H1 (cell line): ENCODE data around the gene PLEKHM3. TPM values are rescaled to one million over a fixed set of nuclear protein-coding genes. Genes with fewer than 3 reads are reported as not detected.

Experiments used
- CTCF ChIA-PET: fragments of 300-600 bp; sonication (Branson Sonifier 250); formaldehyde crosslinking; loops from one replicate; lab custom pipeline; 2021; ENCODE audit not compliant: partially characterized antibody; lab: Charles Lee
- POLR2A ChIA-PET: fragments of 300-600 bp; sonication (Branson Sonifier 250); formaldehyde crosslinking; loops from one replicate; lab custom pipeline; 2021; ENCODE audit warnings: inconsistent platforms; ENCODE audit not compliant: partially characterized antibody; lab: Charles Lee
- DNase-seq, 2 experiments: peaks; one replicate each; pipeline versions ENCODE4 v3.0.0 to v3.0.0-alpha.2; 2010 to 2022; ENCODE audit warnings: low spot score in 2 of 2, low read depth in 1 of 2, mixed read lengths in 1 of 2
- FAIRE-seq: peaks from 2 replicates; lab custom pipeline; 2011; peaks lifted over from hg19 to GRCh38; lab: Jason Lieb, UNC
- H2AFZ ChIP-seq: 2 replicates; pipeline ENCODE4 v1.8.1; 2012; ENCODE audit warnings: low read length, inconsistent platforms
- H2AK5ac ChIP-seq: 2 replicates; pipeline ENCODE4 v1.6.1; 2013; ENCODE audit warnings: low read depth, low read length
- H2BK120ac ChIP-seq: replicated peaks from 2 replicates; pipeline ENCODE3; 2013; ENCODE audit warnings: low read depth, low read length, inconsistent platforms
- H2BK12ac ChIP-seq: 2 replicates; pipeline ENCODE4 v1.6.1; 2013; ENCODE audit warnings: low read depth, low read length
- H2BK15ac ChIP-seq: 2 replicates; pipeline ENCODE4 v1.6.1; 2013; ENCODE audit warnings: low read length
- H2BK20ac ChIP-seq: 2 replicates; pipeline ENCODE4 v1.6.1; 2013; ENCODE audit warnings: low read length
- H2BK5ac ChIP-seq: 2 replicates; pipeline ENCODE4 v1.6.1; 2013; ENCODE audit warnings: low read depth, low read length
- H3K14ac ChIP-seq: 2 replicates; pipeline ENCODE4 v1.6.1; 2013; ENCODE audit warnings: inconsistent platforms; ENCODE audit not compliant: insufficient read length
- H3K18ac ChIP-seq: 2 replicates; pipeline ENCODE4 v1.6.1; 2013; ENCODE audit warnings: low read length; ENCODE audit errors: extremely low read depth
- H3K23ac ChIP-seq: 2 replicates; pipeline ENCODE4 v1.6.1; 2013; ENCODE audit warnings: inconsistent platforms; ENCODE audit not compliant: insufficient read length
- H3K23me2 ChIP-seq: 2 replicates; pipeline ENCODE4 v1.6.1; 2013; ENCODE audit warnings: low read depth, low read length
- H3K27ac ChIP-seq: 2 replicates; pipeline ENCODE4 v1.6.1; 2011; ENCODE audit warnings: low read depth, low read length, inconsistent platforms
- H3K27me3 ChIP-seq, 4 experiments: replicated peaks in 1 of 4; 1 replicate in 1 of 4; 2 replicates in 3 of 4; pipeline versions ENCODE4 v1.6.1 to v1.8.1; 2011 to 2013; ENCODE audit warnings: low read length in 3 of 4, mild to moderate bottlenecking in 3 of 4, inconsistent platforms in 2 of 4, mixed read lengths in 2 of 4, moderate library complexity in 1 of 4; ENCODE audit not compliant: control insufficient read depth in 3 of 4, insufficient read depth in 3 of 4; ENCODE audit errors: extremely low read depth in 1 of 4
- H3K36me3 ChIP-seq, 4 experiments: 2 replicates each; pipeline versions ENCODE4 v1.6.1 to v1.8.1; 2011 to 2013; ENCODE audit warnings: mild to moderate bottlenecking in 4 of 4, low read length in 3 of 4, moderate library complexity in 2 of 4, control low read depth in 1 of 4, inconsistent platforms in 1 of 4; ENCODE audit not compliant: insufficient read depth in 4 of 4, control insufficient read depth in 2 of 4
- H3K4ac ChIP-seq: replicated peaks from 2 replicates; pipeline ENCODE3; 2013; ENCODE audit warnings: low read length, low read depth, mixed read lengths, inconsistent platforms; ENCODE audit not compliant: insufficient read length
- H3K4me1 ChIP-seq, 4 experiments: replicated peaks in 1 of 4; 1 replicate in 1 of 4; 2 replicates in 3 of 4; pipeline versions ENCODE4 v1.6.1 to v1.8.1; 2011 to 2013; ENCODE audit warnings: low read length in 3 of 4, inconsistent platforms in 2 of 4, mixed read lengths in 1 of 4; ENCODE audit not compliant: insufficient read depth in 4 of 4, control insufficient read depth in 3 of 4
- H3K4me2 ChIP-seq, 2 experiments: 2 replicates each; pipeline versions ENCODE4 v1.6.1 to v1.8.1; 2011 to 2013; ENCODE audit warnings: low read depth in 2 of 2, low read length in 2 of 2, control low read depth in 1 of 2, inconsistent platforms in 1 of 2, mild to moderate bottlenecking in 1 of 2; ENCODE audit not compliant: insufficient read depth in 1 of 2
- H3K4me3 ChIP-seq, 4 experiments: fragments of 200-600, 300-600 bp in 1 of 4; sonication (generic), shearing (Covaris generic), sonication (Bioruptor Twin) in 1 of 4; 2 replicates each; pipeline versions ENCODE4 v1.5.1 to v1.8.1; 2011 to 2016; ENCODE audit warnings: low read length in 4 of 4, low read depth in 3 of 4, control low read depth in 2 of 4, inconsistent platforms in 2 of 4, mild to moderate bottlenecking in 2 of 4, mixed read lengths in 1 of 4, moderate library complexity in 1 of 4; ENCODE audit not compliant: insufficient read depth in 2 of 4; ENCODE audit errors: extremely low read depth in 1 of 4
- H3K56ac ChIP-seq: replicated peaks from 2 replicates; pipeline ENCODE3; 2013; ENCODE audit warnings: low read depth, mild to moderate bottlenecking, mixed read lengths, low read length, inconsistent platforms; ENCODE audit not compliant: insufficient read length
- H3K79me1 ChIP-seq: 2 replicates; pipeline ENCODE4 v1.6.1; 2013; ENCODE audit warnings: low read depth, low read length, control low read depth
- H3K79me2 ChIP-seq, 2 experiments: 2 replicates each; pipeline versions ENCODE4 v1.6.1 to v1.8.1; 2012 to 2013; ENCODE audit warnings: low read length in 2 of 2, mild to moderate bottlenecking in 2 of 2, inconsistent platforms in 1 of 2; ENCODE audit not compliant: insufficient read depth in 2 of 2, control insufficient read depth in 1 of 2
- H3K9ac ChIP-seq, 4 experiments: replicated peaks in 1 of 4; 1 replicate in 1 of 4; 2 replicates in 3 of 4; pipeline versions ENCODE4 v1.6.1 to v1.8.1; 2011 to 2013; ENCODE audit warnings: low read depth in 3 of 4, low read length in 3 of 4, control low read depth in 2 of 4, mild to moderate bottlenecking in 2 of 4, moderate library complexity in 2 of 4, inconsistent platforms in 1 of 4; ENCODE audit errors: extremely low read depth in 1 of 4
- H3K9me3 ChIP-seq, 2 experiments: 2 replicates each; pipeline versions ENCODE4 v1.6.1 to v1.8.1; 2012 to 2013; ENCODE audit warnings: mild to moderate bottlenecking in 2 of 2, moderate library complexity in 2 of 2, control low read depth in 1 of 2, inconsistent platforms in 1 of 2, low read depth in 1 of 2, low read length in 1 of 2, mixed read lengths in 1 of 2; ENCODE audit not compliant: insufficient read depth in 2 of 2
- H4K20me1 ChIP-seq, 2 experiments: replicated peaks in 1 of 2; 2 replicates each; pipeline versions ENCODE3 to v1.8.1; 2011 to 2013; ENCODE audit warnings: inconsistent platforms in 2 of 2, low read length in 2 of 2, mild to moderate bottlenecking in 1 of 2; ENCODE audit not compliant: insufficient read depth in 2 of 2, control insufficient read depth in 1 of 2
- H4K5ac ChIP-seq: 2 replicates; pipeline ENCODE4 v1.6.1; 2013; ENCODE audit warnings: low read length, low read depth, mixed read lengths, inconsistent platforms; ENCODE audit not compliant: insufficient read length
- H4K8ac ChIP-seq: 2 replicates; pipeline ENCODE4 v1.8.0; 2013; ENCODE audit warnings: mild to moderate bottlenecking, moderate library complexity, low read length, inconsistent platforms; ENCODE audit not compliant: insufficient read depth; ENCODE audit errors: extremely low read depth
- H4K91ac ChIP-seq: replicated peaks from 2 replicates; pipeline ENCODE3; 2013; ENCODE audit warnings: low read length, mixed read lengths, inconsistent platforms; ENCODE audit not compliant: insufficient read length
- GABPA ChIP-seq: IDR thresholded peaks from 2 replicates; pipeline ENCODE4 v1.6.1; 2011; ENCODE audit warnings: mild to moderate bottlenecking, low read length, moderate library complexity, borderline replicate concordance; ENCODE audit not compliant: insufficient read depth
- GTF2F1 ChIP-seq: IDR thresholded peaks from 2 replicates; pipeline ENCODE4 v1.6.1; 2012; ENCODE audit warnings: low read depth, low read length, improper control_type of control experiment, borderline replicate concordance
- NRF1 ChIP-seq: IDR thresholded peaks from 2 replicates; pipeline ENCODE4 v1.6.1; 2011; ENCODE audit warnings: mild to moderate bottlenecking, low read depth, low read length, improper control_type of control experiment
- POU5F1 ChIP-seq: IDR thresholded peaks from 2 replicates; pipeline ENCODE4 v1.6.1; 2011; ENCODE audit warnings: low read depth, mild to moderate bottlenecking, low read length, moderate library complexity
- RXRA ChIP-seq: IDR thresholded peaks from 2 replicates; pipeline ENCODE4 v1.6.1; 2011; ENCODE audit warnings: low read depth, mild to moderate bottlenecking, low read length, moderate library complexity; ENCODE audit not compliant: insufficient read depth
- SP1 ChIP-seq: IDR thresholded peaks from 2 replicates; pipeline ENCODE4 v1.6.1; 2011; ENCODE audit warnings: low read depth, low read length
- WGBS, 2 experiments: shearing (Covaris generic) in 1 of 2; methylation state at CpG; one replicate each; pipeline versions ENCODE4 v1.1.6 to v1.1.7; 2013 to 2015; ENCODE audit warnings: low lambda C conversion rate in 2 of 2, mixed read lengths in 2 of 2, inconsistent platforms in 1 of 2, low coverage in 1 of 2, missing lambda C conversion rate in 1 of 2; ENCODE audit not compliant: insufficient replicate concordance in 2 of 2, insufficient coverage in 1 of 2, insufficient read length in 1 of 2; ENCODE audit errors: extremely low coverage in 1 of 2, missing lambda C conversion rate in 1 of 2; 5-methylcytosine and 5-hydroxymethylcytosine counted together
- polyA plus RNA-seq, 7 experiments: library from polyadenylated mRNA; depleted of rRNA in 3 of 7; stranded (reverse) in 5 of 7; unstranded in 2 of 7; fragments of >200 nt in 5 of 7; fragments of 200-250 nt in 2 of 7; gene quantifications; 1 replicate in 5 of 7; 2 replicates in 1 of 7; 4 replicates in 1 of 7; pipeline versions ENCODE4 v1.2.1 to v1.2.3, GENCODE V29; 2011 to 2013; ENCODE audit warnings: missing spikeins in 2 of 7, mixed read lengths in 2 of 7
- total RNA-seq: library from RNA; stranded (reverse); fragmentation: NEBNext Ultra II Directional; extraction: Animal tissue kit (Norgen Biotek cat#: 25700); gene quantifications from 2 replicates; pipeline ENCODE4 v1.2.1, GENCODE V29; 2021

PLEKHM3 gene
- total and polyA plus RNA-seq, 2 of the 8 experiments (the other 6 are each of a cell fraction or from before 2014, with no cell fraction given): 2.3 to 5.8 TPM

DNA sequence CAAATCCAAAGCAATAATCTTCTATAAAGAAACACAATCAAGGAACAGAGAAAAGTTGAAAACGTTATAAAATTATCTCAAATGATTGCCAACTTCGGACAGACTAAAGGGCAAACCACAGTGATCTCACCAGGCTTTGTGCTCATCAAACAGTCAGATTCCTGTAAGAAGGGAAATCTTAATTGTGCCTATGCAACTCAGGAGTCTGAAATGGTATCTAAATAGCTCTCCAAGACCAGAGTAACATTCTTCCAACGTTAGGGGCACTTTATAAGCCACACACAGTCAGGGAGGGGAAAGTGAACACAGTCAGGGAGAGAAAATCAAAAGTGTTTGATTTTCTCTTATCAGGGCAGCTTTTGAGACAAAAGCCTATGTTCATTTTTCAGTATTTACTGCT is 29.4 kb downstream of the PLEKHM3 start:
- H3K79me2 ChIP-seq: no peaks in the 10 kb centered on the region
- H2BK15ac ChIP-seq: no peak overlapping the region
- TF ChIP-seq NRF1: no peak
- no peak for TF ChIP-seq SP1
- no peak for TF ChIP-seq POU5F1
- TF ChIP-seq GTF2F1: no peak
- TF ChIP-seq GABPA: no peak
- no peak for TF ChIP-seq RXRA
- TF ChIP-seq, all 59 proteins: peak for 0
- Histone ChIP-seq H4K91ac (no peak overlapping the region), H3K23ac (no peak overlapping the region), H3K56ac (no peak overlapping the region), H2BK12ac (no peak overlapping the region), H3K27me3 (no peaks in the 10 kb centered on the region), H3K36me3 (no peaks in the 10 kb centered on the region), H3K79me1 (no peaks in the 10 kb centered on the region), H4K20me1 (no peaks in the 10 kb centered on the region), H3K14ac (no peak overlapping the region), H3K9ac (no peak overlapping the region), H3K4me3 (no peak overlapping the region), H2BK20ac (no peak overlapping the region), H3K9me3 (no peaks in the 10 kb centered on the region), H4K5ac (no peak overlapping the region), H3K4me1 (no peaks in the 10 kb centered on the region), H2AK5ac (no peak overlapping the region), H3K4ac (no peak overlapping the region), H2BK5ac (no peak overlapping the region), H2BK120ac (no peak overlapping the region), H3K4me2 (no peak overlapping the region), H3K18ac (no peak overlapping the region), H2AFZ (no peak overlapping the region), H4K8ac (no peak overlapping the region), H3K27ac (no peak overlapping the region), H3K23me2 (no peaks in the 10 kb centered on the region)
- 88% methylated on average over 3 of the region's 3 CpGs; no CpG with 5 or more reads in 1 of the 2 experiments for WGBS, 2 experiments
- no peak for FAIRE-seq
- DNase-seq: no peak
- POLR2A ChIA-PET: no interaction called here
- CTCF ChIA-PET: interaction anchor here (0.8 to 4.7 kb wide), 5 partner anchors 11 to 241 kb away, joined by 3 to 22 read pairs (median 5); no protein-coding TSS in a partner anchor
